ENCODE measurements around the gene UNC45A.

GRCh38 chr15:90932660-90932991 lies 2.5 kb upstream of the UNC45A start:
- TF ChIP-seq, protein P1, sequence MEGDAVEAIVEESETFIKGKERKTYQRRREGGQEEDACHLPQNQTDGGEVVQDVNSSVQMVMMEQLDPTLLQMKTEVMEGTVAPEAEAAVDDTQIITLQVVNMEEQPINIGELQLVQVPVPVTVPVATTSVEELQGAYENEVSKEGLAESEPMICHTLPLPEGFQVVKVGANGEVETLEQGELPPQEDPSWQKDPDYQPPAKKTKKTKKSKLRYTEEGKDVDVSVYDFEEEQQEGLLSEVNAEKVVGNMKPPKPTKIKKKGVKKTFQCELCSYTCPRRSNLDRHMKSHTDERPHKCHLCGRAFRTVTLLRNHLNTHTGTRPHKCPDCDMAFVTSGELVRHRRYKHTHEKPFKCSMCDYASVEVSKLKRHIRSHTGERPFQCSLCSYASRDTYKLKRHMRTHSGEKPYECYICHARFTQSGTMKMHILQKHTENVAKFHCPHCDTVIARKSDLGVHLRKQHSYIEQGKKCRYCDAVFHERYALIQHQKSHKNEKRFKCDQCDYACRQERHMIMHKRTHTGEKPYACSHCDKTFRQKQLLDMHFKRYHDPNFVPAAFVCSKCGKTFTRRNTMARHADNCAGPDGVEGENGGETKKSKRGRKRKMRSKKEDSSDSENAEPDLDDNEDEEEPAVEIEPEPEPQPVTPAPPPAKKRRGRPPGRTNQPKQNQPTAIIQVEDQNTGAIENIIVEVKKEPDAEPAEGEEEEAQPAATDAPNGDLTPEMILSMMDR (IDR thresholded peaks at IDR 0.05) = no peak
- no peak for TF ChIP-seq POLR2A (IDR thresholded peaks at IDR 0.05)

All from ovary (tissue), 3 donors.